ENCODE measurements around the gene CLEC11A.

Gene CLEC11A, protein sequence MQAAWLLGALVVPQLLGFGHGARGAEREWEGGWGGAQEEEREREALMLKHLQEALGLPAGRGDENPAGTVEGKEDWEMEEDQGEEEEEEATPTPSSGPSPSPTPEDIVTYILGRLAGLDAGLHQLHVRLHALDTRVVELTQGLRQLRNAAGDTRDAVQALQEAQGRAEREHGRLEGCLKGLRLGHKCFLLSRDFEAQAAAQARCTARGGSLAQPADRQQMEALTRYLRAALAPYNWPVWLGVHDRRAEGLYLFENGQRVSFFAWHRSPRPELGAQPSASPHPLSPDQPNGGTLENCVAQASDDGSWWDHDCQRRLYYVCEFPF

DNA sequence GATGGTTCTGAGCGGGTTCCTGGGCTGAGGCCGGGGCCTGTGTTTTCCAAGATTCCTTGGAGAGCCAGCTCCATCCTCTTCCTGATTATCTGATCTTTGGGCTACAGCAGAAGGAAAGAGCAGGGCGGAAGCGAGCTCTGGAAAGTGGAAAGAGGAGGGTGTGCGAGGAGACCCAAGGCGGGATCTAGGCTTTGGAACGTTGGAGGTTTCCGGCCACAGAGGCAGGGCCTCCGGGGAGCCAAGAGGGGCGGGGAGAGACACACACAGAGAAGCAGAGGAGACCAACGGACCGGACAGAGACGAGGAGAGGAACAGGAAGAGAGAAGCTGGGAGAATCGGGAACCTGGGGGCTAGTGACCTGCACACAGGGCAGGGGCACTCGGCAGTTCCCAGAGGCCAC, at the start of gene CLEC11A:
Gene CLEC11A, plus strand, starts transcription at position 296 of the 400 bp plus-strand sequence. CDS start 162 bp downstream, outside the sequence.
- DNase-seq (ENCODE audit: low spot score): no peak

DNA sequence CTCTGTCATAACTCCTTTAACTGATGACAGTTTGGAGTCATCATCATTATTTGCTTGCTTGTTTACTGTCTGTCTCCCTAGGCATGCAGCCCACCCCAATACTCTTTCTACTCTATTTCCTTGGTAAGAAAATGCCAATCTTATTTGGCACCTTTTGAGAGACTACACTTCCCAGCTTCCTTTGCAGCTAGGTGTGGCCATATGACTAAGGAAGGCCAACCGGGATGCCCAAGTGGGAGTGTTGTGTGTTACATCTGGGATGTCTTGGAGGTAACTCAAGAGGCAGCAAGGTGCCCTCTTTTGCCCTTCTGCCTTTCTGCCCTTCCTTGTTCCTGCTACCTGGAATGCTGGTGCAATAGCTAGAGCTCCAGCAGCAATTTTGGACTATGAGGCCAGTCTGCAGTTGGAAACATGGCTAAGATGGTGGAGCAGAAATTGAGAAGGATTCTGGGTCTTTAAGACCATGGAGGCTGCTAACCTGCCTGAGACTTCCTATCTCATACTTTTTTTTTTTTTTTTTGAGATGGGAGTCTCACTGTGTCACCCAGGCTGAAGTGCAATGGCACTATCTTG, 46.5 kb upstream of the CLEC11A start:
- DNase-seq (ENCODE audit: low spot score): no peak

DNA sequence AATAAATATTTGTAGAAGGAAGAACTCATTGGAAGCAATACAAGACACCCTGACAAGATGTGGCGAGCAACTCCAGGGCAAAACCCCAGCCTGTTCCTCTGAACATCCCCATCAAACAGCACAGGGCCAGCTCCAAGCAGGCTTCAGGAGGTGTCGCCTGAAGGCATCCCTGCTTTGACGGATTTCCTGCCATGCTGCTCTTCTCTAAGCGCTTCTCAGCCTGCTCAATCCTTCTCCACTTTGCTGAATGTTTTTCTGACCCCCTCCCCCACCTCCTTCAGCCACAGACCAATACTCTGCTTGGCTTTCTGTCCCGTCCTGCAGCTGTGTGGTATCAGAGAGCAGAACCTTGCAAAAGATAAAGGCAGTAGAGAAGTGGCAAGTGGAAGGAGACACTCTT, 45.5 kb upstream of the CLEC11A start:
- no peak for DNase-seq (ENCODE audit: low spot score)

DNA sequence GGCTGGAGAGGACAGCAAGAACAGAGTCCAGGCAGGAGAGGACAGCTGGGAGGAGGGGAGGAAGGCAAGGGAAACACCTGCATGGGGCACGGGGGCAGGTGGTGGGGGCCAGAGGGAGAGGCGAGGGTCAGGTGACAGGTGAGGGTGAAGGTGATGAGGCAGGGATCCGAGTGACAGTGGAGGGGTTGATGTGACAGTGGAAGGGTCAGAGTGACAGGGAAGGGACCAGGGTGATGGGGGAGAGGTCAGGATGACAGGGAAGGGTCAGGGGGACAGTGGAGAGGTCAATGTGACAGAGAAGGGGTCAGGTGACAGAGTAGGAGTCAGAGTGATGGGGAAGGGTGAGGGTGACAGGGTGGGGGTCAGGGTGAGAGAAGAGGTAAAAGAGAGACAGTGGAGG, 44.8 kb upstream of the CLEC11A start:
- DNase-seq (ENCODE audit: low spot score): no peak

DNA sequence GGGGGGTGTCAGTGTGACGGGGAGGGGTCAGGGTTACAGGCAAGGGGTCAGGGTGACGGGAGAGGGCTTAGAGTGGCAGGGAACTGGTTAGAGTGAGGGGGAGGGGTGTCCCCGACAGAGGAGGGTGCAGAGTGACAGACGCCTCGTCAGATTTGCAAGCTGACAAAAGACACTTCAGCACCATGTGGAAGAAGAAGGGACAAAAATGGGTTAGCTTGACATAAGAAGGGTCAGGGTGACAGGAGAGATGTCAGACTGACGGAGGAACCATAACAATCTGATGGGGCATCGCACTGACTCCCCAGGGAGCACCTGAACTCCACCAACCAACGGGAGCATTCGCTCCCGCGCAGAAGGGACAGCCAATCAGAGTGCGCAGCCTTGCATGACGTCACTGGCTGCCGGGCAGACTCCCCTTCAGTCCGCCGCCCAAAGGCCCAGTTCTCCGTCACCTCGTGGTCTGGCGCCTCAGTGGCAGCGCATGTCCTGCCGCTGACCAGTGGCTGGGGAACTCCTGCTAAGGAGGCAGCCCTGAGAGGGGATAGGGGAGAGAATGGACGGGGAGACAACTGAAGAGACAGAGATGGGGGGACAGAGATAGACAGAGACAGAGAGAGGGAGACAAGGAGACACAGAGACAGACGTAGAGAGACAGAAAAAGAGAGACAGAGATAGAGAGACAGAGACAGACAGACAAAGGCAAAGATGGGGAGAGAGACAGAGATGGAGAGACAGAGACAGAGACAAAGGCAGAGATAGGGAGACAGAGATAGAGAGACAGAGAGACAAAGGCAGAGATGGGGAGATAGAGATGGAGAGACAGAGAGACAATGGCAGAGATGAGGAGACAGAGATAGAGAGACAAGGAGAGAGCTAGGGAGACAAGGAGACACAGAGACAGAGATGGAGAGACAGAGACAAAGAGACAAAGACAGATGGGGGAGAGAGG, 43.7 kb upstream of the CLEC11A start:
- peak; percentile 56 for DNase-seq (ENCODE audit: low spot score)

DNA sequence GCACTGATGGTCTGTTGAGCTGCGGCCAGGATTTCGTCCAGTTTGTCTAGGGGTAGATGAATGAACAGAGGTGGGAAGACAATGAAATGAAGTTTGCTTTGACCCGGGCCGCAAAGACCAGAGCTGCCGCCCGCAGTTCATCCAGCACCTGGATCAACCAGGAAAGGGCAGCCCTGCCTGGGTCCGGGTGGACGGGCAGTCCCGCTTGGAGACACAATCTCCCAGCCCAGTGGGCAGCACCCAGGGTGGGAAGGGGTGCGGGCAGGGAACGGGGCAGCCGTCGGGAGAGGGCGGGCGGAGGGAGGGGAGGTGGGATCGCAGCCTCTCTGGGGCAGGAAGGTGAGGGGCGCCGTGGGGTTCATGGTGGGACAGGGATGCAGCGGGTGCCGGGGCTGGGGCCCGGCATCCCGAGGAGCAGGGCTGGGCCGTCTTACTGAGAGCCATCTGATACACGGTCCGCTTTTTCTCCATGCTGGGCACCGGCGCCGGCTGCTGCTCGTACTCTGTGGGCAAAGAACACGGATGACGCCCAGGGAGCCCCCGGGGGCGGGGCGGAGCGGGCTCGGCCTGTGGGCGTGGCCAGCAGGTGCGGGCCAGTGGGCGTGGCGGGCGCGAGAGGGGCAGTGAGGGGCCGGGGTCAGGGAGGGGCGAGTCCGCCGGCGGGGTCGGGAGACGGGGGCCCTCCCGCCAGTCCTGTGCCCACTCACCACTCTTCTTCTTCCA, 36.7 kb upstream of the CLEC11A start:
- no peak for DNase-seq (ENCODE audit: low spot score)

DNA sequence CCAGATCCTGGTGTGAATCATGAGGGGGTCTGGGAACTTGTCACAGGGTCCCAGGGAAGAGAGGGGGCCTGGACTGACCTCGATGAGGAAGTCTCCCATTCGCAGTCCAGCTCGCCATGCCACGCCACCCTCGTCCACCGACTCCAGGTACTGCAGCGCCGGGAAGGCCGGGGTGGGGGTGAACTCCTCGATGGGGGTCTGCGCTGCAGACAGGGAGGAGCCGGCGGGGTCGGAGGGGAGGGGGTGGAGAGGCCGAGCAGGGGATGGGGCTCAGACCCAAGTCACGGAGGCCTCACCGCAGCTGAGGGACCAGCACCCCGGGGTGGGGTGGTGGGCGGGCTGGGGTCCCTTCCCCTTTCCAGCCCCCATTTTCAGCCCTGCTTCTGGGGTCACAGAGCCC, 34.4 kb upstream of the CLEC11A start:
- no peak for DNase-seq (ENCODE audit: low spot score)

DNA sequence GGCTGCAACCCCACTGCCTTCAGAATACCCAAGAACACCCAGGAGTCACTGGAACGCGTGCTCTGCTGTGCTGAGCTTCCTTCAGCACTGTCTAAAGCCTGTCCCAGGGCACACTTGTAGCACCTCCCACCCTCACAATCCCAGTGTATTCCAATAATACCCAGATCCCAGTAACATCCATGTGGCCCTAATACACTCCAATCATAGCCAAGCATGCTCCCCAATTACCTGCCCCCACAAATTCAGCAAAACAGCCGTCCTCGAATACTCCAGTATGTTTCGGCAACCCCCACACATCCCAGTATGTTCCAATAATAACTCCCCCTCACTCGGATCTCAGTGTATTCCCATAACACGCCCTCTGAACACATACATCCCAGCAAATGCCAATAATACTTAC, 32.7 kb upstream of the CLEC11A start:
- no peak for DNase-seq (ENCODE audit: low spot score)

DNA sequence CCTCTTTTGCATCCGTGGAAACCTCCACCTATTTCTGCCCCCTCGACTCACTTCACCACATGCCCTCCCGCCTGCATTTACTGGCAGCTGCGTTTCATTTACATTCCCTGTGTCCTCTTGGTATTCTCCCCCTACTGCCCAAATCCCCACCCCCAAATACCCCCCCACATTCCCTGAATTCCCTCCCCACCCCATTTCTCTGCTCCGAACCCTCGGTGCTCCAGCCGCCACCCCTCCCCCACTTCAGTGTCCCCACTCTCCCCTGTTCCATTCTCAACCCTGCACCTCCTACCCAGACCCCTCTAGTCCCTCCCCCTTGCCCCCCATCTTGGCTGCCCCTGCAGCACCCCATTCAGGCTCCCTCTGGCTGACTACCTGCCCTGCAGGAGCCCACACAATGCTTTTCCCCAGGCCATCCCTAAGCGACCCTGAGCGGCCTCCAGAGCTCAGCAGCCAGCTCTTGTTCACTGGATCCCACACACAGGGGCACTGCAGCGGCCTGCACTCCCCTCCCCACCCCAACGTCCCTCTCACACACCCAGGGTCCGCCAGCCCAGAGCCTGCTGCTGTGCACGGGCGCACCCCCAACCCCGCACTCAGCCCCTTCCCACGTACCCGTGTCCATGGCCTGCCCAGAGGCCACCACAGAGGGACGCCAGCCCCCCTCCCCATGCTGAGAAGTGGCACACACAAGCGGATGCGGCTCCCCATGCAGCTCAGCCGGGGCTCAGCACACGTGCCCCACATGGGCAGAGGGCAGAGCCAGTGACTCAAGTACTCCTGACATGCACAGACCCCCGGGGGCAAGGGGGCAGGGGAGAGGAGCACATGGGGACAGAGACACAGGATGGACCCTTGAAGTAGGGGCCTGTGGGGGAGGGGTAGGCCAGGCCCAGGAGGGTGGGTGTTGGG, 29.8 kb upstream of the CLEC11A start:
- DNase-seq (ENCODE audit: low spot score): no peak

DNA sequence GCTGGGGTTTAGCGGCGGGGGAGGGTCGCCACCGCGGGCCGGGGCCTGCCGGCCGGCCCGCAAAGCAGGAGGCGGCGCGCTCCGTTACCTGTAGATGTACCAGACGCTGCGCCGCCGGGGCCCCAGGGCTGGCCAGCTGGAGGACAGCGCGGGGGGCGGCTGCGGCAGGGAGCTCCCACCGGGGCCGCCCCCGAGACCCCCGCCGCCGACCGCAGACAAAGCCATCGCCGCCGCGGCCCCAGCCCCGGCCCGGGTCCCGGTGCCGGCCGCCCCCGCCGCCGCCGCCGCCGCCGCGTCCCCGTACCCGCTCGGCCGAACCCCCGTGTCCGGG, 28.4 kb upstream of the CLEC11A start:
- no peak for DNase-seq (ENCODE audit: low spot score)

DNA sequence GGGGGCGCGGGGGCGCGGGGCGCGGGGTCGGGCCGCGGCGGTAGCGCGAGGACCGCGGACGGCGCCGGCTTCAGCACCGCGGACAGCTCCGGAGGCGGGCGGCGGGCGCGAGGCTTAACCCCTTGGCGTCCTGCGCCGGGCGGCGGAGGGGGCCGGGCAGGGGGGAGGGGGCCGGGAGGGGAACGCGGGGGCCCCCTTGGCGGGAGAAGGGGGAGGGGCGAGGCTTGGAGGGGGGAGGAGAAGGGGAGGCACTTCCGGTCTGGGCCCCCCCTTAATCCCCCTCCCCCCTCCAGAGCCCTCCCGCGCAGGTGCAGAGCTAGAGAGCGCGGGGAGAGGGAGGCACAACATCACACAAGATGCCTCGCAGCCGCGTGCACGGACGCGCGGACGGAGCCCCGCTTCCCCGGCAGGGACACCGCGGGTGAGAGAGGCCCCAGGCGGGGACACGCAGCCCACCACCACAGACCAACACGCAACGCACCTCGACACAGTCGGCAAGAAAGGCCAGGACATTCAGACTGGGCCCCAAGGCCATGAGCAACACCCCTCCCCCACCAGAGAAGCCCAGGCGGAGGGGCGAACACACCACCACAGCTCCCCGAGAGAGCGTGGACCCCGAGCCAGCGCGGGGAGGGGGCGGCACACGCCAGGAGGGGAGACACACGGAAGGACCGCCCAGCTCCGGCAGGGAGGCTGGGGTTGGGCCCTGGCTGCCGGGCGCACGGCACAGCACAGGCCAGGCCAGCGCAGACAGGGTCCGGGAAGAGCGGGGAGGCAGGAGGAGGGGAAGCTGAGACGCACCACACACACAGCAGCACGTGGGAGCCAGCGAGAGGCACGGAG, 27.7 kb upstream of the CLEC11A start:
- peak; percentile 49 for DNase-seq (ENCODE audit: low spot score)

DNA sequence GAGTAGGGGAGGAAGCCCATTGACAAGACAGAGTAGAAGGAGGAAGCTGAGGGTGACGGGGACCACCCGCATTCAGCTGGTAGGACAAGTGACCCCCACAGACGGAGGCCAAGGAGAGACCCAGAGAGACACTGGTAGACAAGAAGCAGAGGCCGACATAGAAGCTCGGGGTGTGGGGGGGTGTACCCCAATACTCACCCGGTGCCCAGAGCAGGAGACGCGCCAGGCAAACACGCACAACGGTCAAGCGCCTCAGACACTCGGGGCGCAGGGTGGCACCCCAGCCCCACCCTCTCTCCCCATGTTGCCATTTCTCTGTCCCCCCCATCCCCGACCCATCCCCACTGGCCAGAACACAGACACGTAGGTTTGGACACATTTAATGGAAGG, 27.1 kb upstream of the CLEC11A start:
- no peak for DNase-seq (ENCODE audit: low spot score)

DNA sequence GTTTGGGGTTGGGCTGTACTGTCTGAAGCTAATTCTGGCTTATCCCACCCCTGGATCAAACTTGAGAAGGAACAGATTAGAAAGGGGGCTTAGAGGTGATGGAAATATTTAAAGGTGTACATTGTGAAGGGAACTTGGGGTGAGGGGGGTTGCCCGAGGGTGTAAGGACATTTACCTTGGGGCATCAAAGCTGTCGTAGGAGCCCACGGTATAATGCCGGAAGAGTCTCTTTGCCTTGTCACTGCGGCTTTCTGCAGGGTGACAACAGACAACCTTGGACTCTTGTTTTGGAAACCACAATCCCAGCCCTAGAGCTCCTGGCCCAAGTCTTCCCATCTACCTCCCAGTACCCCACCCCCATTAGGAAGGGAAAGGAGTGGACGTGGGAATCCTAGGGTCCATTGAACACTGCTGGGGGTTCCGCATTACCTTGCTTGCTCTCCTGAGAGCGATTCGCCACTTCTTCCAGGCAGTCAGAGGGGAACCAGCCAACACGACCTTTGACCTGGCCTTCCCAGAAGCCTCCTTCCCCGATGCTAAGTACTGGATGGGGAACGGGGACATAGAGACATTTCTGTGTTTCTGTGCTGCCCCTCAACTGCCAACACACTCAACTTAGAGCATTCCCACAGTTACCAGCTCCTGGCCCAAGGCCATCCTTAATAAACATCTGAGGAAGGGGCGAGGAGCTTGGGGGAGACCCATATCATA, 25.6 kb upstream of the CLEC11A start:
- DNase-seq (ENCODE audit: low spot score): no peak

DNA sequence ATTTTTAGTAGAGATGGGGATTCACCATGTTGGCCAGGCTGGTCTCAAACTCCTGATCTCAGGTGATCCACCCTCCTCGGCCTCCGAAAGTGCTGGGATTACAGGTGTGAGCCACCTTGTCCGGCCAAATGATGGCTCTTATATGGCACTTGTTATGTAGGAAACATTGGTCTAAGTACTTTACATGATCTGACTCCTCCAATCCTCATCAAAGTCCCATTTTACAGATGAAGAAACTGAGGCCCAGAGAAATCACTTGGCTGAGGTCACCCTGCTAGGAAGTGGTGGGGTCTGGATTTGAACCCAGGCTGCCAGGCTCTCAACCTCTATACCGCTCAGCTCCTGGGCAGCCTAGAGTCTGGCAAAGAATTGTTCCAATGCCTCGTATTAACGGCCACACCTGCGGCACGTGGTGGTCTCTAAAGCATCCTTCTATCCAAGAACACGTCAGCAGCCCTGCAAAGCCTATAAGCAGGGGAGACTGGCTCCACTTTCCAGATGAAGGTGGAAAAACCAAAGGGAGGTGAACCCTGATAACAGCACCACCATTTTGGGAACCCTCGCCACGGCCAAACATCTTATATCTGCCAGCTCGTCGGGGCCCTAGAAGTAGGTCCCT, 21.7 kb upstream of the CLEC11A start:
- no peak for DNase-seq (ENCODE audit: low spot score)

DNA sequence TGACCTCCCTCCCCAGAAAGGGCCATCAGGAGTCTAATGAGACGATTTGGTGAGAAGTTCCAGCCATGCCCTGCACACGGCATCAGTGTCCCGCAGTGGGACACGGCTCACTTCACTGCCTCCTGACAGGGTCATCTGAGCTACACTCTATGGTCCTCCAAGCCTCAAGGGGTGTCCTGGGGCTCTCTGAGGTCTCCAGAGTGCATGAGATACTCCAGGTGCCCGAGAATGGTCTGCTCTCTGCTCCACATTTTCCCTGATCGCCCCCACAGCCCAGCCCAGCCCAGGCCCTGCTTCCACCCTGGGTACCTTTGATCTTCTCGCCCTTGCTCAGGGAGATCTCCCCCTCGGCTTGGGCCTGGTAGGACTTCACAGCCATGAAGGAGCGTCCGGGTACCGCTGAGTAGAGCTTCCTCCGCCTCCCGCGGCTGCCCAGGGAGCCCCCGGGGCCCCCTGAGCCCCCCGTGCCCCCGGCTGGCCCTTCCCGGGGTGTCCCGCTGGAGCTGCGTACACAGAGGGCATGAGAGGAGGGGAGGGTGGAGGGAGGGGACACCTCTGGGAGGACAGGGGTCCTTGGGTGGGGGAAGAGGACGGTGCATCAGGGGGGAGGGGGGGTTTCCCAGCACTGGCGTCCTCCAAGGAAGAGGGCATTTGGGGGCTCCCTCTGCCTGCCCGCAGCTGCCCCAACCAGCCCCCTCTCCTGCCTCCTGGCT, 20.9 kb upstream of the CLEC11A start:
- DNase-seq (ENCODE audit: low spot score): no peak

DNA sequence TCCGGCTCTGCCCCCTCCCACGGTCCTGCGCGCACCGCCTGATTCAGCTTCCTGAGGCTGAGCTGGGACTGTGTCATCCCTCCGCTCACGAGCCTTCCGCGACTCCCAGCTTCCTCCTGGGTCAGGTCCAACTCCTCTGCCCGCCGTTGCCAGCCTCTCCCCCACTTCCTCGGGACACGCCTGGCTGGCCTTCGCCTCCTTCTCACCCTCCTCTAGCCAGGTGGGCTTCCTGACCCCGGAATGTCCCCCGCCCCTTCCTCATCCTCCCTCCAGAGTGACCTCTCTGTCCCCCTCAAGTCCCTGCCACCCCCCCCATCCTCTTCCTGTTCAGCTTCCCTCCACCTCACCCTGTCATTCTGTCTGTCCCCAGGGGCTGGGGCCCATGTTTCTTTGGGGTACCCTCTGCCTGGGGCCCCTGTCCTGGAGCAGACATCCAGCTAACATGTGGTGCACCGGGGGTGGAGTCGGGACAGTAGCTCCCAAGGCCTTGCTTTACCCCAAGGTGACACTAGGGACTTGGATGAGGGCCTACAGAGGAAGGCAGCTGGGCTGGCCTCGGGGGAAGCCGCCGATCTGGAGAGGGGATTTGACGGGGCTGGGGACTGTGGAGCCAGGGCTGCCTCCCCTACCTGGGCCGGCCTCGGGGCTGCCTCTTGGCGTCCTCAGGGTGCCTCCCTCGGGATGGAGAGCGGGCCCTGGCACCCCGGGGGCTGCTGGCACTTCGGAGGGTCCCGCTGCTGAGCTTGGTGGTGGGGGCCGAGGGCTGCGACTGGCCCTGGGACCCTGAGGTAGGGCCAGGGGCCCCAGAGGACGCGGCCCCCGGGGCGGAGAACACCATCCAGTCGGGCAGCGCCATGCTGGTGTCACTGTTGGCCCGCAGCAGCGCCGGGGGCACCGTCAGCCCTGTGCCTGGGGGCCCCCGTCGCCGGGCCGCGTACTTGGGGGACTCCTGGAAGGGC, 20.0 kb upstream of the CLEC11A start:
- no peak for DNase-seq (ENCODE audit: low spot score)

All from HuH-7 (cell line).